Measurements from ENCODE around the gene DYRK2.
A peak's percentile ranks its signal among the peaks of the same experiment; 100 is the strongest.

DYRK2 gene

DNA sequence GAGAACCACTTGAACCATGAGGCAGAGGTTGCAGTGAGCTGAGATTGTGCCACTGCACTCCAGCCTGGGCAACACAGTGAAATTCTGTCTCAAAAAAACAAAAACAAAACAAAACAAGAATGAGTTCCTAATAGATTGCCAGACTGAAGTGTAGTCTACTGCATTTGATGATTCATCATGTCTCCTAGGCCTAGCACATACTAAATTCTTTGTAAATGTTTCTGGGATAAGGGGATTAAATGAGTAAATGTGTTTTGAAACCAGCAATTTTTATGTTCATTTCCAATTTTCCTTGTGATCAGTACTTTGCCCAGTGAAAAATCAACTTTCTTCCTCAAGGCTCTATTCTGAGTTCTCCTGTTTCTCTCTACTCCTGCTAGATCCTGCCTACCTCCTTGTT is 2.9 kb upstream of the DYRK2 start:
- no peak overlapping the region for H3K4me3 ChIP-seq (ENCODE audit: low read depth, low read length)
- H3K36me3 ChIP-seq (ENCODE audit: insufficient read depth, low read length) = no peaks in the 10 kb centered on the region
- H3K79me2 ChIP-seq (ENCODE audit: control insufficient read depth, insufficient read depth, low read length, unreplicated experiment) = peaks cover 19% of the 10 kb centered on the region
- H3K4me1 ChIP-seq (ENCODE audit: control insufficient read depth, insufficient read depth, low read length, unreplicated experiment) = peaks cover 3% of the 10 kb centered on the region
- peak overlapping the region; percentile 66 for H3K27ac ChIP-seq (ENCODE audit: low read depth, low read length)
- H2AFZ ChIP-seq (ENCODE audit: low read length, unreplicated experiment) = peak overlapping the region; percentile 45
- no peaks in the 10 kb centered on the region for H3K27me3 ChIP-seq (ENCODE audit: insufficient read depth, low read length)

GRCh38 chr12:67646775-67647174 is 1.8 kb upstream of the DYRK2 start:
- Histone ChIP-seq H3K79me2 (ENCODE audit: control insufficient read depth, insufficient read depth, low read length, unreplicated experiment) (peaks cover 31% of the 10 kb centered on the region), H3K4me3 (ENCODE audit: low read depth, low read length) (no peak overlapping the region), H3K4me1 (ENCODE audit: control insufficient read depth, insufficient read depth, low read length, unreplicated experiment) (peaks cover 14% of the 10 kb centered on the region), H3K36me3 (ENCODE audit: insufficient read depth, low read length) (no peaks in the 10 kb centered on the region), H3K27me3 (ENCODE audit: insufficient read depth, low read length) (no peaks in the 10 kb centered on the region), H3K27ac (ENCODE audit: low read depth, low read length) (no peak overlapping the region), H2AFZ (ENCODE audit: low read length, unreplicated experiment) (no peak overlapping the region)

DNA sequence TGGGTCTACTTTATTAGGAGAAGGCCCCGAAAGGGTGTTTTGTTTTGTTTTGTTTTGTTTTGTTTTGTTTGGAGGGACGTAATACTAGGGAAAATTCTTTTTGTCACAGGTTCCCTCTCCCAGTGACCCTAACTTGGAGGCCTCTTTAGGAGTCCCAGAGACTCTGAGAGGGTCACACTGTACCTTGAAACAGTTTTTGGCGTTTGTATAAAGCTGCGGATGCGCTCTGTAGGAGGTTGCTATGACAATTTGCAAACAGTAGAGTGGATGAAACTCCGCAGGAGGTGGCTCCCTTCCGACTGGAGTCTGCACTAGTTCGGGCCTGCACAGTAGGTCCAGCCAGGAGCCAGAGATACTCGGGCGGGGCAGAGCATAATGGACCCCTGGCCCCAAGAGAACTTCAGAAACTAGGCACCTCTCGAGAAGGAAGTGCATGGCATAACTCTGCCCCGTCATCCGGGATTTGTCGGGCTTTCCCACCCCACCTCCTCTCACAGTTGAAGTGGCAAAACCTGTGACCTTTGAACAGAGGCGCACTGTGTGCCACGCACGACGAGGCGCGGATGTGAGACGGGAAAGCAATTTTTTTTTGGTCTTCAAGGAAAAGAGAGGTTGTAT is 1.3 kb upstream of the DYRK2 start:
- no peak overlapping the region for H3K27ac ChIP-seq (ENCODE audit: low read depth, low read length)
- peaks cover 17% of the 10 kb centered on the region for H3K4me1 ChIP-seq (ENCODE audit: control insufficient read depth, insufficient read depth, low read length, unreplicated experiment)
- H3K27me3 ChIP-seq (ENCODE audit: insufficient read depth, low read length) = no peaks in the 10 kb centered on the region
- H2AFZ ChIP-seq (ENCODE audit: low read length, unreplicated experiment) = no peak overlapping the region
- H3K4me3 ChIP-seq (ENCODE audit: low read depth, low read length) = peak overlapping the region; percentile 86; the same call in 1 of the 2 replicates
- peaks cover 35% of the 10 kb centered on the region for H3K79me2 ChIP-seq (ENCODE audit: control insufficient read depth, insufficient read depth, low read length, unreplicated experiment)
- no peaks in the 10 kb centered on the region for H3K36me3 ChIP-seq (ENCODE audit: insufficient read depth, low read length)

DNA sequence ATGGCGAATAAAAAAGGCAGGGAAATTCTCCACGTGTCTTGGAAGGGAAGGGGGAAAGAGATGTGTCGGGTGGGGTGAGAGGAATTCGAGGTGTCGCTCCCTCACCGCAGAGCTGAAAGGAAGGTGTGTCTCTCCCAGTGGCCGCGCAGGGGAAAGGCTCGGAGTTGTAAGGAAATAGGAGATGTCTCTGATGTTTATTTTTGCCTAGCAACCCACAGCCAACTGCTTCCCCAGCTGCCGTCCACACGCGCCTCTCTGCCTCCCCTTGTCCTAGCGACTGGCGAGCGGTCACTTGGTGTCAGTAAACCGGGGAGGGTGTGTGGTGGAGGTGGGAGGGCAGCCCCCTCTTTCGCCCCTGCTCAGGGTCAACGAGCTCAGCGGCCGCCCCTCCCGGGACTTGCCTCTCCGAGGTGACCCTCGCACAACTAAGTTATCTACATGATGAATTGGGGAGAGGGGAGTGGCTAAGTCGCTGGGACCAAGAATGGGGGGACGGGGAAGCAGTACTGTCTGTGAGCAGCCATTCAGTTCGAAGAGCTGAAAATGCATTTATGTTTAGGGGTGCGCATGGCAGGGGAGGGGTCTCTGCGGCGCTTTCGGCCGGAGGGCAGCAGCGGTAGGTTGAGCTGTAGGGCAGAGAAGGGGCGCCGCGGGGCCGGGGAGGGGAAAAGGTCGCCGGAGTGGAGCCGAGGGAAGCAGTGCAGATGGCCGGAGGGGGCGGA is 585 bp upstream of the DYRK2 start:
- peaks cover 40% of the 10 kb centered on the region for H3K79me2 ChIP-seq (ENCODE audit: control insufficient read depth, insufficient read depth, low read length, unreplicated experiment)
- no peaks in the 10 kb centered on the region for H3K27me3 ChIP-seq (ENCODE audit: insufficient read depth, low read length)
- H3K36me3 ChIP-seq (ENCODE audit: insufficient read depth, low read length) = no peaks in the 10 kb centered on the region
- H3K4me3 ChIP-seq (ENCODE audit: low read depth, low read length) = peak overlapping the region; percentile 86
- peak overlapping the region; percentile 56; the same call in 1 of the 2 replicates for H3K27ac ChIP-seq (ENCODE audit: low read depth, low read length)
- peaks cover 17% of the 10 kb centered on the region for H3K4me1 ChIP-seq (ENCODE audit: control insufficient read depth, insufficient read depth, low read length, unreplicated experiment)
- H2AFZ ChIP-seq (ENCODE audit: low read length, unreplicated experiment) = peak overlapping the region; percentile 87

DNA sequence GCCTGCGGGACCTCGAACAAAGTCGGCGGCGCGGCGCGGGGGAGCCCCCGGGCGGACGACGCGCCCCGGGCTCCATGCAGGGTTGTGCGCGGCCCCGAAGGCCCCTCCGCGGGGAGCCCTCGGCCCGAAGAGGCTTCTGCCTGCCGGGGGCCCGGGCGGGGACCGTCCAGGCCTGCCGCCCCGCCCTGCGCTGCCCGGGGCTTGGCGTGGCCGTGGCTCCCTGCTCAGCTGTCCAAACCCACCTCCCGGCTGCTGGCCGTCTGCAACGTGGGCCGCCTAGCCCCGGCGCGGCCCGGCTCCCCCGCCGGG is 670 bp downstream of the DYRK2 start:
- H2AFZ ChIP-seq (ENCODE audit: low read length, unreplicated experiment) = peak overlapping the region; percentile 20

DNA sequence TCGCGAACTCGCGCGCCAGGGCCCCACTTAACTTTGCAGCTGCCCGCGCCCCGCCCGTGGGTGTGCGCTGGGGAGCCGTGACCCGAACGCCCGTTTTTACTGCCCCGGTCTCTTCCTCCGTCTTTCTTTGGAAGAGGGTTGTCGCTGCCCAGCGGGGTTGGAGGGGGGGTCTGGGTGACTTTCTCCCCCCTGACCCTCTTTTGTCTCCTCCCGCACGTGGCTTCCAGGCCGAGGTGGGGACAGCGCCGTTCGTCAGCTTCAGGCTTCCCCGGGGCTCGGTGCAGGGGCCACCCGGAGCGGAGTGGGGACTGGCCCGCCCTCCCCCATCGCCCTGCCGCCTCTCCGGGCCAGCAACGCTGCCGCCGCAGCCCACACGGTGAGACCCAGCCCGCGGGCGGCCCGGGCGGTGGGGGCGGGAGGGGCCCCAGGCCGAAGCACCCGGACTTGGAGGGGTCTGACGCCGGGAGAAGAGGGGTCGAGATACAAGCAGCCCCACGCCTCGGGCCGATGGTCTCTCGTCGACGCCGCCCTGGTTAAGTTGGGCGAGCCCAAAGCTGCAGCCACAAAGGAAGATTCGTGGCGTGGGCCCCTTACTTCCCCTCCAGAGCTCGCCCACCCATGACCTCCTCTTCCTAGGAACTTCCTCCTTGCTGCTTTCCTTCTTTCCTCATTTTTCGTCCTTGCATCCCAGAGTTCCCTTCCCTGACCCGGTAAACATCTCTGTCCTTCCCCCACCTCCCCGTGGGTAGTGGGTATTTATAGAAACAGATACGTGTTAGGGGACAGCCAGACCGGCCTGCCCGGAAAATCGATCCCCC is 1.2 kb downstream of the DYRK2 start:
- H3K27ac ChIP-seq (ENCODE audit: low read depth, low read length) = peak overlapping the region; percentile 23; the same call in 1 of the 2 replicates
- peak overlapping the region; percentile 89 for H3K4me3 ChIP-seq (ENCODE audit: low read depth, low read length)
- no peaks in the 10 kb centered on the region; the same call in 1 of the 2 replicates for H3K36me3 ChIP-seq (ENCODE audit: insufficient read depth, low read length)
- H3K79me2 ChIP-seq (ENCODE audit: control insufficient read depth, insufficient read depth, low read length, unreplicated experiment) = peaks cover 58% of the 10 kb centered on the region
- peak overlapping the region; percentile 59 for H2AFZ ChIP-seq (ENCODE audit: low read length, unreplicated experiment)
- H3K4me1 ChIP-seq (ENCODE audit: control insufficient read depth, insufficient read depth, low read length, unreplicated experiment) = peaks cover 21% of the 10 kb centered on the region
- no peaks in the 10 kb centered on the region for H3K27me3 ChIP-seq (ENCODE audit: insufficient read depth, low read length)

More for the DNA sequence above, 670 bp downstream of the DYRK2 start:
- H3K27me3 ChIP-seq (ENCODE audit: insufficient read depth, low read length) = no peaks in the 10 kb centered on the region
- peaks cover 52% of the 10 kb centered on the region for H3K79me2 ChIP-seq (ENCODE audit: control insufficient read depth, insufficient read depth, low read length, unreplicated experiment)
- H3K27ac ChIP-seq (ENCODE audit: low read depth, low read length) = peak overlapping the region; percentile 23; the same call in 1 of the 2 replicates
- H3K4me1 ChIP-seq (ENCODE audit: control insufficient read depth, insufficient read depth, low read length, unreplicated experiment) = peaks cover 21% of the 10 kb centered on the region
- no peaks in the 10 kb centered on the region; the same call in 1 of the 2 replicates for H3K36me3 ChIP-seq (ENCODE audit: insufficient read depth, low read length)
- peak overlapping the region; percentile 89 for H3K4me3 ChIP-seq (ENCODE audit: low read depth, low read length)

DNA sequence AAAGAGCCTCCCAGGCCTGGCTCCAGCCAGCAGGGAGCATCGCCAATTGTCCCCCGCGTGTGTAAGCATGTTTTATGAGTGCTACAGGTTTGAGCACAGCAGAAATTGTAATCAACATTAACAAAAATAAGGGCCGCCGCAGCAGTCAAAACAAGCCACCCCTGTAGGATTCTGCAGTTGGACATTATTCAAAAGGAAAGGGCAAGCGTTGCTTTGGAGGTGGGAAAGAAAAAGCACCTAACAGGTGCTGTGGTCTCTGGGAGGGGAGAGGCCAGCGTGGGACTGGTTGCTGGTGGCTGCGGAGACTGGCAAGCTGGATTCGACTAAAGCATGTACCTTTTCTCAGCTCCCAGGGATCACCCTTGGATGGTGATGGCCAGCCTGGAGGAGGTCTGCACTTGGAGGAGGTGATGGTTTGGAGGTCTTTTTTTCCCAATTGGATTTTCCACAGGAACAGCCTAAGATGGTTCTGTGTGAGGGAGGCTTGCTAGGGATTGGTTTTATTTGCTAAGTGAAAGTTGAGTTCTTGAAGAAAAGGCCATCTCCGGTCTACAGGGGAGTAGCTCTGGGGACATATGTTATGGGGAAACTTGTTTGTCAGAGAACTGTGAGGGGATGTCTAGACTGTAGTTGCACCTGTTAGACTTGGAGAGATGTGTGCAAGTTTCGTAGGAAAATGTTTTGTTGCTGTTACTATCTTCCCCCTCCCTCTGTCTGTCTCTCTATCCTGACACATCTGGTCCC is 2.0 kb downstream of the DYRK2 start:
- H3K4me1 ChIP-seq (ENCODE audit: control insufficient read depth, insufficient read depth, low read length, unreplicated experiment) = peaks cover 21% of the 10 kb centered on the region
- peak overlapping the region; percentile 59 for H2AFZ ChIP-seq (ENCODE audit: low read length, unreplicated experiment)
- H3K36me3 ChIP-seq (ENCODE audit: insufficient read depth, low read length) = peaks cover under 1% of the 10 kb centered on the region
- H3K27me3 ChIP-seq (ENCODE audit: insufficient read depth, low read length) = no peaks in the 10 kb centered on the region
- peak overlapping the region; percentile 89 for H3K4me3 ChIP-seq (ENCODE audit: low read depth, low read length)
- peaks cover 66% of the 10 kb centered on the region for H3K79me2 ChIP-seq (ENCODE audit: control insufficient read depth, insufficient read depth, low read length, unreplicated experiment)
- no peak overlapping the region for H3K27ac ChIP-seq (ENCODE audit: low read depth, low read length)

DNA sequence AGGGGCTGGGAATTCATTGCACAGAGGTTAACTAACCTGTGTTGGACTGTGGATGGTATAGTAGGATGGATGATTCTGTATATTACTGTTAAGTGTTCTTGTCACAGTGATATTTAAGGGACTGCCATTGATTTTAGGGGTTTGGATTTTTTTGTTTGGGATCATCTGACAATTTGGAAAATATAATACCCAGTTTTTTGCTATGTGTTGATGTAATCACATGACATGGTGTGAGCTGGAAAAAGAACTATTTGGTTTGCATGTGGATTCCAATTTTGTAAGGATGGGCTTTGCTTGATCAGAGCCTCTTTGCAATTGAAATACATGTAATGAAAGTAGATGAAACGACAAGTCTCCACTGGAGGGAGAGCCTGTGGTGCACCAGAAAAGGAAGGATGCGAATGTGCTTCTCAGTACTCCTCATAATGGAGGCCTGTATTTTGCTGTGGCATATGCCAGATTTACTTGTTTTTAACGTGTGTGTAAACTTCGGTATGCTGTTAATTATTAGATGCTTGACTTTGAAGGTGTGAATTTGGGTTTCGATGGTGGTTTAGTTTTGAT is 2.7 kb downstream of the DYRK2 start:
- Histone ChIP-seq H3K4me3 (ENCODE audit: low read depth, low read length) (peak overlapping the region; percentile 89), H3K4me1 (ENCODE audit: control insufficient read depth, insufficient read depth, low read length, unreplicated experiment) (peaks cover 17% of the 10 kb centered on the region), H3K79me2 (ENCODE audit: control insufficient read depth, insufficient read depth, low read length, unreplicated experiment) (peaks cover 72% of the 10 kb centered on the region), H3K27me3 (ENCODE audit: insufficient read depth, low read length) (no peaks in the 10 kb centered on the region), H3K36me3 (ENCODE audit: insufficient read depth, low read length) (peaks cover 4% of the 10 kb centered on the region), H3K27ac (ENCODE audit: low read depth, low read length) (no peak overlapping the region), H2AFZ (ENCODE audit: low read length, unreplicated experiment) (no peak overlapping the region)

DNA sequence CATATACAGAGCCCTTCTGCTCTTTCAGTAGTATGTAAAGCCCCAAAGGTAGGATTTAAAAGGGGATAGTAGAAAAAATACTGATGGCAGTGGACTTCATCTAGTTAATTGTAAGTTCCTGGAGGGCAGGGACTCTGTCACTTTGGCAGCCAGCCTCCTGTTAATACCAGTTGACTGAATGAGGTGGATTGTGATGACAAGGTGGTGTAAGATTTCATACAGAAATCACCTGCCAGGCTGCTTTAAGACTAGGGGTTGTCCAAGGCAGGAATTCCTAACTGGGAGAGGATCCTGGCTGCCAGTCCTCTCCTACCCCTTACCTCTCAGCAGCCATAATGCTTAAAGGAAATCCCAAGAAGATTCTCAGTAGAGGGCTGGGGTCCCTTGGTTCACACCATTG is 7.3 kb downstream of the DYRK2 start:
- Histone ChIP-seq H3K27ac (ENCODE audit: low read depth, low read length) (no peak overlapping the region), H3K4me1 (ENCODE audit: control insufficient read depth, insufficient read depth, low read length, unreplicated experiment) (peaks cover 23% of the 10 kb centered on the region), H3K27me3 (ENCODE audit: insufficient read depth, low read length) (no peaks in the 10 kb centered on the region), H3K4me3 (ENCODE audit: low read depth, low read length) (no peak overlapping the region), H2AFZ (ENCODE audit: low read length, unreplicated experiment) (no peak overlapping the region), H3K36me3 (ENCODE audit: insufficient read depth, low read length) (peaks cover 16% of the 10 kb centered on the region), H3K79me2 (ENCODE audit: control insufficient read depth, insufficient read depth, low read length, unreplicated experiment) (peaks cover 86% of the 10 kb centered on the region)

DNA sequence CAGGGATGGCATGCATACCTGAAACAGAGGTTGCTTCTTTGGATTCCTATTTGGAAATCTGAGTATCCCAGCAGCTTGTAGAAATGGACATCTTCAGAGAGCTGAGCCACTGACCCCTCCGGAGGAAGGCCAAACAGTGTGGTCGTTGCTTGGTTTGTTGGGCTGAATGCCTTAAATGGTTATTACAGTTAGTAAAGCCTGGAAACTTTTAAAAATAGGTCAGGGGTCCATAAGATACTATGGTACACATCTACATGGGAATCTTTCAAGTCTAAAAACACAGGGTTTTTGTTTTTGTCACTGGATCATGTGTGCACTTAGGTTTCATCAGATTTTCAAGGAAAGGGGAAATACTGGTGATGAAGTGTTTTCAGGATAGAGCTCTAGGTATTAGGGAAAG is 7.7 kb downstream of the DYRK2 start:
- Histone ChIP-seq H3K27ac (ENCODE audit: low read depth, low read length) (no peak overlapping the region), H3K79me2 (ENCODE audit: control insufficient read depth, insufficient read depth, low read length, unreplicated experiment) (peaks cover 81% of the 10 kb centered on the region), H3K36me3 (ENCODE audit: insufficient read depth, low read length) (peaks cover 16% of the 10 kb centered on the region)

More for the DNA sequence above, 7.7 kb downstream of the DYRK2 start:
- H2AFZ ChIP-seq (ENCODE audit: low read length, unreplicated experiment) = no peak overlapping the region
- H3K4me1 ChIP-seq (ENCODE audit: control insufficient read depth, insufficient read depth, low read length, unreplicated experiment) = peaks cover 23% of the 10 kb centered on the region
- H3K4me3 ChIP-seq (ENCODE audit: low read depth, low read length) = no peak overlapping the region
- H3K27me3 ChIP-seq (ENCODE audit: insufficient read depth, low read length) = no peaks in the 10 kb centered on the region
